Measurements from ENCODE around the gene KIF22.

KIF22 gene

DNA sequence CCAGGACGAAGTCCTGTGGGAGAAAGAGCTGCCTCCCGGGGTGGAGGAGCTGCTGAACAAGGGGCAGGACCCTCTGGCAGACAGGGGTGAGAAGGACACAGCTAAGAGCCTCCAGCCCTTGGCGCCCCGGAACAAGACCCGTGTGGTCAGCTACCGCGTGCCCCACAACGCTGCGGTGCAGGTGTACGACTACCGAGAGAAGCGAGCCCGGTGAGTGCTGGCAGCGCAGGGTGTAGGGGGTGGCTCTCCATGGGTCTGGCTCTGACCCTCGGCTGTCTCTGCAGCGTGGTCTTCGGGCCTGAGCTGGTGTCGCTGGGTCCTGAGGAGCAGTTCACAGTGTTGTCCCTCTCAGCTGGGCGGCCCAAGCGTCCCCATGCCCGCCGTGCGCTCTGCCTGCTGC lies 51.1 kb downstream of the KIF22 start:
- DNase-seq (ENCODE audit: low spot score), result no peak

DNA sequence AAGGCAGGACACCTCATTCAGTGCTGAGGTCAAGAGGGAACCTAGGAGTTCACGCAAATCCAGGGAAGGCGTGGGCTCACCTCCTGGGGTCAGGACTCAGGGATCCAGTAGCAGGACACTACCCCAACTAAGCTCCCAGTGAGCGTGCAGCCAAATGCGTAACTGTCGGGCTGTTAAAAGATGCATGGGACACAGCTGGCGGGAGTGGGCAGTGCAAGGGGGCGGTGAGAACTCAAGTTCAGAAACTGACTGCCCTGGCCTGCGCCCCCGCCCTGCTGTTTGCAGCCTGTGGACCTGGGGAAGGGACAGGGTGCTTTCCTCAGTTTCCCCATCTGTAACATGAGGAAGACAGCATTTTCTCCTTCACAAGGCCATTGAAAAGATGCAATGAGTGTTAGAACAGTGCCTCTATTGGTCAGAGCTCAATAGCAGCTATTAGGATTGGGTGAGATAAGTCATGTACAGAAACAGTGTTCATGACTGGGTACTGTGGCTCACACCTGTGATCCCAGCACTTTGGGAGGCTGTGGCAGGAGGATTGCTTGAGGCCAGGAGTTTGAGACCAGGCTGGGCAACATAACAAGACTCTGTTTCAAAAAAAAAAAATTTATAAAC lies 52.3 kb downstream of the KIF22 start:
- no peak for DNase-seq (ENCODE audit: low spot score)

DNA sequence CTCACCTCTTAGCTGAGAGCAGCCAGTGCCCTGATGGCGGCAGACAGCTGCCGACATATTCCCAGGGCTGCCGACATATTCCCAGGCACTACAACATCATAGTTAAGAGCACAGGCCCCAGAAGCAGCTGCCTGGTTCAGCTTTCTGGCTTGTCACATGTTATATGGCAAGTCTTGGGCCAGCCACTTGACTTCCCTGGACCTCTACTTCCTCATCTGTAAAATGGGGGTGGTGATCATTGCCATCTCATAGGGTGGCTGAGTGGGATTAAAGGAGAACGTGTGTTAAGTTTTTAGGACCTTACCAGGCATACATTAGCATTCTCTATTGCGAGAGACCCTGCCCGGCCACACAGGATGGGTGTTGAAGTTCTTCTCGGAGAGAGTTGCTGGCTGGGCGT lies 53.4 kb downstream of the KIF22 start:
- DNase-seq (ENCODE audit: low spot score), result no peak

DNA sequence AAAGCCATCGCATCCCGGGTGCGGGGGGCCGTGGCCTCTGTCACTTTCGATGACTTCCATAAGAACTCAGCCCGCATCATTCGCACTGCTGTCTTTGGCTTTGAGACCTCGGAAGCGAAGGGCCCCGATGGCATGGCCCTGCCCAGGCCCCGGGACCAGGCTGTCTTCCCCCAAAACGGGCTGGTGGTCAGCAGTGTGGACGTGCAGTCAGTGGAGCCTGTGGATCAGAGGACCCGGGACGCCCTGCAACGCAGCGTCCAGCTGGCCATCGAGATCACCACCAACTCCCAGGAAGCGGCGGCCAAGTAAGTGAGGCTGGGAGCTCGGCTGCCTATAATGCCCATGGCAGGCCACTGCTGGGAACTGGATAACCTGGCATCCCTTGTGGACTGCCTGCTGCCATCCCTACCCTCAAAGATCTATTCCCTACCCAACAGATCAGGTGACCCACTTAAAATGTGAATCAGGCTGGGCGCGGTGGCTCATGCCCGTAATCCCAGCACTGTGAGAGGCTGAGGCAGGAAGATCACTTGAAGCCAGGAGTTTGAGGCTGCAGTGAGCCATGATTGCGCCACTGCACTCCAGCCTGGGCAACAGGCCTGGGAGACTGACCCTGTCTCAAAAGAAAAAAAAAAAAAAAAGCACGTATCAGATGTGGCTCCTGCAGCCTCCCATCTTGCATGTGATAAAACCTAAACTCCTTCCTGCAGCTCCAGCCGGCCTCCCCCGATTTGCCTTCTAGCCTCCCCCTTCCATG lies 54.2 kb downstream of the KIF22 start:
- DNase-seq (ENCODE audit: low spot score), result no peak

DNA sequence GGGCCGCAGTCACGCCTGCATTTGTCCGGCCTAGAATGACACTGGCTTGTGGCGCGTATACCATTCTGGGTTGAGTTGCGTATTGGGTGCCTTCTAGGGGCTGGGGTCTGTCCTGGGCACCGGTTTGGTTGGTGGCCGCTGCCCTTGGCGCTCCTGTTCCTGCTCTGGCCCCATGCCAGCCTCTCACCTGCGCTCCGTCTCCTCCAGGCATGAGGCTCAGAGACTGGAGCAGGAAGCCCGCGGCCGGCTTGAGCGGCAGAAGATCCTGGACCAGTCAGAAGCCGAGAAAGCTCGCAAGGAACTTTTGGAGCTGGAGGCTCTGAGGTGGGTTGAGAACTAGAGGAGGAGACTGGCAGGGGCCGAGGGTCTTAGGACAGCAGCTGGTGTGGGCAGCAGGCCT lies 55.1 kb downstream of the KIF22 start:
- no peak for DNase-seq (ENCODE audit: low spot score)

DNA sequence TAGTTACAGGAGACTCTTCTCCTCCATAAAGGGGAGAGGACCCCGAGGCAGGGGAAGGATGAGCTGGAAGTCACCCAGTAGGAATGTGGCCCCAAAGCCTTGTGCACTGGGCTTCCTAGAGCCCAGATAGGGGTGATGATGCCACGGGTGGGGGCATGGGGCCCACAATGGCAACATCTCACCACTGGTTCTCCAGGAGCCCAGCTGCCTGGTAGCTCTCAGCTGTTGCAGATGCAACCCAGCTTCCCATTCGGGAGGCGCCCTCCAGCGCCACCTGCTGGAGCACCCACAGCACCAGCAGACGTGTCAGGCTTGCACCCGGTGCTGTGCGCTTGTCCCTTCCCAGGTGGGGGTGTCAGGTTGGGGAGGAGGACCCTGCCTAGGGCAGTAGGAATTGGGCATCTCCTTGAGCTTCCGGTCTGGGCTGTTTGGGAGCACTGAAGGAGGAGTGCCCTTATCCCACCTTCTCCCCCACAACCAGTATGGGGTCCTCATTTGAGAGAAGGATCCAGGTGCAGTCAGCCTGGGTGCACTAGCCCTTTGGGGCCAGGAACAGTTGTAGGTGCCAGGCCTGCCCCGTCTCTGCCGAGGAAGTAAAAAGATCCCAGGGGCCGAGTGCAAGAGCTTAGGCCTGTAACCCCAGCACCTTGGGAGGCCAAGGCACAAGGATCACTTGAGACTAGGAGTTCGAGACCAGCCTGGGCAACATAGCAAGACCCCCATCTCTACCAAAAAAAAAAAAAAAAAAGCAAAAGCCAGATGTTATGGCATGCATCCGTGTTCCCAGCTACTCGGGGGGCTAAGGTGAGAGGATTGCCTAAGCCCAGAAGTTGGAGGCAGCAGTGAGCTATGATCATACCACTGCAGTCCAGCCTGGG lies 58.1 kb downstream of the KIF22 start:
- DNase-seq (ENCODE audit: low spot score), result peak; percentile 67

DNA sequence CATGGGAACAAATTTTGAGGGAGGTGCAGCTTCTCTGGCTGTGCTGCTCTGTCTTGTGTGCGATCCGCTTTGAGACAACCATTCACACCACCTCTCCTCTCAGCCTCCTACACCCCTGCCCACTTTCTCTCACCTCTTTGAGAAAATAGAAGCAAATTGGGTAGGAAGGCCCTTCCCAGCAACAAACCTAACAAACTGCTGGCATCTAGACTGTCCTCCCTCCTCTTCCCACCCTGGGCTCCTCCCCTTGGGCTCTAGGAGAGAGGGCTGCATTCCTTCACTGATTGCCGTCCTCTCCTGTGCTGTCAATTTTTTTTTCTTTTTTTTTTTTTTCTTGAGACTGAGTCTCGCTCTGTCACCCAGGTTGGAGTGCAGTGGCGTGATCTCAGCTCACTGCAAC lies 59.0 kb downstream of the KIF22 start:
- no peak for DNase-seq (ENCODE audit: low spot score)

DNA sequence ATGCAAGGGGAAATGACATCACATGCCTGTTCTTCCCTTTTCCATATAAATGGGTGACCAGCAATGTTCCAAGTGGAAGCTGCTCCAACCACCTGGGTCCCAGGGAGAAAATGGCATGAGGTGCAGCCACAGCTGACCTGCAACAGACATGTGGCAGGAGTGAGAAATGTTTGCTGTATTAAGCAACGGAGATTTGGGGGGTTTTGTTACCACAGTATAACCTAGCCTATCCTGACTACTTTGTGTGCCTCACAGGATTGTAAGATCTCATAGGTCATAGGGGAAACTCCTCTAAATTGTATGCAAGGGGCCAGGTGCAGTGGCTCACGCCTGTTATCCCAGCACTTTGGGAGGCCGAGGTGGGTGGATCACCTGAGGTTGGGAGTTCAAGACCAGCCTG lies 60.4 kb downstream of the KIF22 start:
- no peak for DNase-seq (ENCODE audit: low spot score)

DNA sequence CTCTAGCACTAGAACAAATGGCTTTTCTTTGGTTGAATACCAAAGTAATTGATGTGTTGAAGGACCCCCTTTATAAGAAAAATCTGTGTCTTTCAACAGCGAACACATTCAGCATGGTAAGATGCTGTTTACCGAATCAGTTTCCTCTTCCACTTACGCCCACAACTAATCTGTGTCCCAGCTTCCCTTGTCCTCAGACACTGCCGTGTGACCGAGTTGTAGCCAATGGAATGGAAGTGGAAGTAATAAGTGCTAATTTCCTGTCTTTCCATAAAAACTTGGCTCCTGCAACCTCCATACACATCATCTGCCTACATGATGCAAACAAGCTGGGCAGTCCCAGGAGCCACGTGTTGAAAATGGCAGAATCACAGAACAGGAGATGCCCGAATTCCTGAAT lies 62.1 kb downstream of the KIF22 start:
- DNase-seq (ENCODE audit: low spot score), result peak; percentile 65

DNA sequence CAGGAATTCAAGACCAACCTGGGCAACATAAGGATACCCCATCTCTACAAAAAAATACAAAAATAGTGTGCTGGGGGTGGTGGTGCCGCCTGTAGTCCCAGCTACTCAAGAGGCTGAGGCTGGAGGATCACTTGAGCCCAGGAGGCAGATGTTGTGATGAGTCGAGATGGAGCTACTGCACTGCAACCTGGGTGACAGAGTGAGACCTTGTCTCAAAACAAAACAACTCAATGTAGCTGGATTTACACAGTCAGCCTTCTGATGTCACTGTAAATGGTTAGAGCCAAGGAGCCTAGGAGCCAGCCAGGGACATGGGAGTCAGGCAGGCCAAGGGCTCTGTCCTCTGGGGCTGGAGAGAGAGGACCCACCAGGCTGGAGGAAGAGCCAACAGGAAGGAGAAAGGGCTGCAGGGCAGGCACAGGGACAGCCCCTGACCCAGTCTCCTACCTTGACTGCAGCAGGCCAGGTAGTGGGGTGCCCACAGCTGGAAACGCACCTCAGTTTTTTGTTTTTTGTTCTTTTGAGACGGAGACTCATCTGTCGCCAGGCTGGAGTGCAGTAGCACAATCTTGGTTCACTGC lies 64.1 kb downstream of the KIF22 start:
- DNase-seq (ENCODE audit: low spot score), result no peak

Measured in COLO829 (cell line).